ENCODE results near the gene DOC2B. TPM values are rescaled to one million over a fixed set of nuclear protein-coding genes. Genes with fewer than 3 reads are reported as not detected.

DOC2B gene
- total and polyA plus RNA-seq, 2 of the 8 experiments (the other 6 are each of a cell fraction or from before 2014, with no cell fraction given) = 1.3 to 3.3 TPM

GRCh38 chr17:149897-150584, 31.4 kb downstream of the DOC2B start:
- H4K8ac ChIP-seq (ENCODE audit: extremely low read depth, insufficient read depth, low read length) = no peak overlapping the region
- H2AFZ ChIP-seq (ENCODE audit: low read length) = no peak overlapping the region
- H3K9ac ChIP-seq (replicated peaks in 1 of 4; ENCODE audit: extremely low read depth in 1 of 4, low read depth in 3 of 4, low read length in 3 of 4) = no peak overlapping the region
- no peaks in the 10 kb centered on the region for H3K79me1 ChIP-seq (ENCODE audit: low read depth, low read length)
- no peak overlapping the region for H4K91ac ChIP-seq (replicated peaks; ENCODE audit: insufficient read length, low read length)
- H3K4me2 ChIP-seq (ENCODE audit: insufficient read depth in 1 of 2, low read depth in 2 of 2, low read length in 2 of 2) = no peak overlapping the region
- no peak overlapping the region for H3K18ac ChIP-seq (ENCODE audit: extremely low read depth, low read length)
- H3K4me1 ChIP-seq (replicated peaks in 1 of 4; ENCODE audit: control insufficient read depth in 3 of 4, insufficient read depth in 4 of 4, low read length in 3 of 4) = no peaks in the 10 kb centered on the region; a peak in 1 of 7 replicates
- no peaks in the 10 kb centered on the region for H3K23me2 ChIP-seq (ENCODE audit: low read depth, low read length)
- H3K4me3 ChIP-seq (ENCODE audit: extremely low read depth in 1 of 4, insufficient read depth in 2 of 4, low read depth in 3 of 4, low read length in 4 of 4) = no peak overlapping the region
- H3K27me3 ChIP-seq (replicated peaks in 1 of 4; ENCODE audit: control insufficient read depth in 3 of 4, extremely low read depth in 1 of 4, insufficient read depth in 3 of 4, low read length in 3 of 4) = no peaks in the 10 kb centered on the region
- no peak overlapping the region for H3K14ac ChIP-seq (ENCODE audit: insufficient read length)
- H2BK20ac ChIP-seq (ENCODE audit: low read length) = no peak overlapping the region
- H2BK15ac ChIP-seq (ENCODE audit: low read length) = no peak overlapping the region
- FAIRE-seq (no peak), DNase-seq (ENCODE audit: low read depth in 1 of 2, low spot score in 2 of 2) (no peak)
- POLR2A ChIA-PET (ENCODE audit: partially characterized antibody) = no interaction called here
- no peak overlapping the region for H4K5ac ChIP-seq (ENCODE audit: insufficient read length, low read depth, low read length)
- H2BK5ac ChIP-seq (ENCODE audit: low read depth, low read length) = no peak overlapping the region
- no peak overlapping the region for H2AK5ac ChIP-seq (ENCODE audit: low read depth, low read length)
- H2BK12ac ChIP-seq (ENCODE audit: low read depth, low read length) = no peak overlapping the region
- H3K23ac ChIP-seq (ENCODE audit: insufficient read length) = no peak overlapping the region
- H2BK120ac ChIP-seq (replicated peaks; ENCODE audit: low read depth, low read length) = no peak overlapping the region
- WGBS, 2 experiments (ENCODE audit: extremely low coverage in 1 of 2, insufficient coverage in 1 of 2, insufficient read length in 1 of 2, insufficient replicate concordance in 2 of 2, low coverage in 1 of 2, low lambda C conversion rate in 2 of 2, missing lambda C conversion rate in 1 of 2) = 84% methylated on average over 9 of the region's 9 CpGs; no CpG with 5 or more reads in 1 of the 2 experiments
- H3K79me2 ChIP-seq (ENCODE audit: control insufficient read depth in 1 of 2, insufficient read depth in 2 of 2, low read length in 2 of 2) = no peaks in the 10 kb centered on the region
- no peak overlapping the region for H3K56ac ChIP-seq (replicated peaks; ENCODE audit: insufficient read length, low read depth, low read length)
- no peak overlapping the region for H3K27ac ChIP-seq (ENCODE audit: low read depth, low read length)
- no peaks in the 10 kb centered on the region for H3K36me3 ChIP-seq (ENCODE audit: control insufficient read depth in 2 of 4, insufficient read depth in 4 of 4, low read length in 3 of 4)
- H3K4ac ChIP-seq (replicated peaks; ENCODE audit: insufficient read length, low read depth, low read length) = no peak overlapping the region
- no peaks in the 10 kb centered on the region; a peak in 1 of 4 replicates for H3K9me3 ChIP-seq (ENCODE audit: insufficient read depth in 2 of 2, low read depth in 1 of 2, low read length in 1 of 2)
- no peaks in the 10 kb centered on the region for H4K20me1 ChIP-seq (replicated peaks in 1 of 2; ENCODE audit: control insufficient read depth in 1 of 2, insufficient read depth in 2 of 2, low read length in 2 of 2)
- CTCF ChIA-PET (ENCODE audit: partially characterized antibody) = interaction anchor here (0.6 to 3.8 kb wide), 17 partner anchors 8 to 831 kb away, joined by 3 to 20 read pairs (median 5); no protein-coding TSS in a partner anchor
- TF ChIP-seq EZH2 (IDR thresholded peaks at IDR 0.05; ENCODE audit: low read depth, low read length, severe bottlenecking) = no peak
- no peak for TF ChIP-seq SP4 (IDR thresholded peaks at IDR 0.05; ENCODE audit: low read length)
- TF ChIP-seq ATF2 (IDR thresholded peaks at IDR 0.05; ENCODE audit: low read length) = no peak
- TF ChIP-seq, protein P1, sequence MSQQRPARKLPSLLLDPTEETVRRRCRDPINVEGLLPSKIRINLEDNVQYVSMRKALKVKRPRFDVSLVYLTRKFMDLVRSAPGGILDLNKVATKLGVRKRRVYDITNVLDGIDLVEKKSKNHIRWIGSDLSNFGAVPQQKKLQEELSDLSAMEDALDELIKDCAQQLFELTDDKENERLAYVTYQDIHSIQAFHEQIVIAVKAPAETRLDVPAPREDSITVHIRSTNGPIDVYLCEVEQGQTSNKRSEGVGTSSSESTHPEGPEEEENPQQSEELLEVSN (IDR thresholded peaks at IDR 0.05) = no peak
- TF ChIP-seq EP300 (IDR thresholded peaks at IDR 0.05; ENCODE audit: borderline replicate concordance in 1 of 2, low read depth in 2 of 2, low read length in 2 of 2) = no peak
- TF ChIP-seq NANOG (IDR thresholded peaks at IDR 0.05; ENCODE audit: insufficient read depth, low read depth, low read length, poor library complexity, severe bottlenecking) = no peak
- no peak for TF ChIP-seq TAF1 (IDR thresholded peaks at IDR 0.05; ENCODE audit: low read depth, low read length)
- TF ChIP-seq SIRT6 (IDR thresholded peaks at IDR 0.05; ENCODE audit: low read length) = no peak
- TF ChIP-seq KDM5A (IDR thresholded peaks at IDR 0.05; ENCODE audit: low read length) = no peak
- TF ChIP-seq POLR2A (IDR thresholded peaks at IDR 0.05; ENCODE audit: control extremely low read depth in 1 of 2, low read depth in 2 of 2, low read length in 2 of 2) = no peak
- no peak for TF ChIP-seq TBP (IDR thresholded peaks at IDR 0.05; ENCODE audit: low read depth, low read length)

Measured in H1 (cell line).